ENCODE results near the gene TAOK2.

DNA sequence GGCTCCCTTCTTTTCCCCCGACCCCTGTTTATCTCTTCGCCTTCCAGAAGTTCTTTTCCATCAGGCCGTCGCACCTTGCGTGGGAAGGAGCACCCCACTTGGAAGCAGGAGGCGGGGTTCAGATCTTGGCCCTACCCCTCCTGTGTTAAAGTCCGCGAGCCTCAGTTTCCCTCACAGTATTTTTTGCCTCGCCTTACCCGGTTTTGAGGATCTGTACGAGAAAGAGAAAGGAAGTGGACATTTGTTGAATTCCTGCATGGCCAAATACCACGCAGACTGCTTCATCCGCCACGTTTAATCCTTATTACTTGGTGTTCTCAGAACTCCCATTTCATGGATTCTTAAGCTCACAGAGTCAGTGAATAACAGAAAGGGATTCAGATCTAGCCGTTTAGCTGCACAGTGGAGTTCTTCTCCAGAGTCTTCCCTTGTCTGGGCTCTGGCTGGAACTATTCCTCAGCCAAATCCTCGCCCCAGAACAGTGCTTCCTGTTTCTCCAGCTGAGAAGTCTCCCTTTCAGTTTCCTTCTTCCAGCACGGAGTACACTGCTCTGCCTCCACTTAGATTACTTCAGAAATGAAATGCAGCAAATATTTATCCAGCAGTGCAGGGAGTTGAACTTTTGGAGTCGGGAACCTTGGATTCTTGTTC, 11.2 kb upstream of the TAOK2 start:
- TF ChIP-seq, protein P1, sequence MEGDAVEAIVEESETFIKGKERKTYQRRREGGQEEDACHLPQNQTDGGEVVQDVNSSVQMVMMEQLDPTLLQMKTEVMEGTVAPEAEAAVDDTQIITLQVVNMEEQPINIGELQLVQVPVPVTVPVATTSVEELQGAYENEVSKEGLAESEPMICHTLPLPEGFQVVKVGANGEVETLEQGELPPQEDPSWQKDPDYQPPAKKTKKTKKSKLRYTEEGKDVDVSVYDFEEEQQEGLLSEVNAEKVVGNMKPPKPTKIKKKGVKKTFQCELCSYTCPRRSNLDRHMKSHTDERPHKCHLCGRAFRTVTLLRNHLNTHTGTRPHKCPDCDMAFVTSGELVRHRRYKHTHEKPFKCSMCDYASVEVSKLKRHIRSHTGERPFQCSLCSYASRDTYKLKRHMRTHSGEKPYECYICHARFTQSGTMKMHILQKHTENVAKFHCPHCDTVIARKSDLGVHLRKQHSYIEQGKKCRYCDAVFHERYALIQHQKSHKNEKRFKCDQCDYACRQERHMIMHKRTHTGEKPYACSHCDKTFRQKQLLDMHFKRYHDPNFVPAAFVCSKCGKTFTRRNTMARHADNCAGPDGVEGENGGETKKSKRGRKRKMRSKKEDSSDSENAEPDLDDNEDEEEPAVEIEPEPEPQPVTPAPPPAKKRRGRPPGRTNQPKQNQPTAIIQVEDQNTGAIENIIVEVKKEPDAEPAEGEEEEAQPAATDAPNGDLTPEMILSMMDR (IDR thresholded peaks at IDR 0.05): no peak
- no peak for TF ChIP-seq POLR2A (IDR thresholded peaks at IDR 0.05)

Data from testis (tissue), 2 donors.